ENCODE data around the gene CDKN2B-AS1.

The CDKN2B-AS1 gene

DNA sequence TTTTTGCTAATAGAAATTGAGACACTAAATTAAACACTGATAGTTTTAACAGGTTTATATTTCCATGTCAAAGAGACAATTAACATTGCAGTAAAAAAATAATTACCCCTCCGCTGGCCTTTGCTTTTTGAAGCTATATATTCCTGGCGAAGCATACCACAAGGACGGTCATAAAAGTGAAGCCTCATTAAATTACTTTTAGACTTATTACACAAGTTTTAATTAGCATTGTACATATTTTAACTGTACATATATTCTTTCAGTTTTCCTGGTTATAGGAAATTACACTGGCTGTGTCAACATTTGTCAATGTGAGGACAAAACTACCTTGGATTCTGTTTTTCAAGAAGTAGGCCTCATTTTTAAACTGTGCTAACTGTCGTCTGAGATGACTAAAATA lies 1.6 kb upstream of the CDKN2B-AS1 start:
- Histone ChIP-seq H3K27me3 (peaks cover 91% of the 10 kb centered on the region), H3K9ac (peak overlapping the region; percentile 77)

GRCh38 chr9:21993893-21994555 lies 567 bp upstream of the CDKN2B-AS1 start, which contains the start of gene CDKN2A:
CDKN2A (minus strand) TSS chr9:21994392.
- H3K4me1 ChIP-seq = peaks cover 16% of the 10 kb centered on the region
- H3K9ac ChIP-seq = peak within 1 kb of the TSS; percentile 86
- H3K36me3 ChIP-seq = peaks cover 7% of the 10 kb centered on the region; the same call in 1 of the 2 replicates
- H3K4me2 ChIP-seq = peak within 1 kb of the TSS; percentile 88
- no peak for TF ChIP-seq Cebpa-rat (IDR thresholded peaks at IDR 0.05)
- H4K20me1 ChIP-seq = peaks cover 67% of the 10 kb centered on the region
- peaks cover 13% of the 10 kb centered on the region for H3K9me3 ChIP-seq
- H3K27ac ChIP-seq = peak within 1 kb of the TSS; percentile 88
- H3K27me3 ChIP-seq = peaks cover 88% of the 10 kb centered on the region
- H3K4me3 ChIP-seq = peak within 1 kb of the TSS; percentile 80

More for the DNA sequence above, 1.6 kb upstream of the CDKN2B-AS1 start:
- TF ChIP-seq Cebpa-rat (IDR thresholded peaks at IDR 0.05) = no peak
- peak overlapping the region; percentile 83 for H3K4me2 ChIP-seq
- H3K27ac ChIP-seq = peak overlapping the region; percentile 73; the same call in 1 of the 2 replicates
- peak overlapping the region; percentile 80 for H3K4me3 ChIP-seq
- peaks cover 7% of the 10 kb centered on the region; the same call in 1 of the 2 replicates for H3K36me3 ChIP-seq
- H3K4me1 ChIP-seq = peaks cover 16% of the 10 kb centered on the region
- H4K20me1 ChIP-seq = peaks cover 69% of the 10 kb centered on the region
- peaks cover 13% of the 10 kb centered on the region for H3K9me3 ChIP-seq

- no peaks in the 10 kb centered on the region for H3K36me3 ChIP-seq
- peak overlapping the region; percentile 86 for H3K9ac ChIP-seq
- H3K27me3 ChIP-seq = peaks cover 83% of the 10 kb centered on the region
- peaks cover 2% of the 10 kb centered on the region for H3K9me3 ChIP-seq
- H3K4me1 ChIP-seq = peaks cover 16% of the 10 kb centered on the region
- peaks cover 63% of the 10 kb centered on the region for H4K20me1 ChIP-seq
- no peak for TF ChIP-seq Cebpa-rat (IDR thresholded peaks at IDR 0.05)
- peak overlapping the region; percentile 80 for H3K4me3 ChIP-seq
- peak overlapping the region; percentile 88 for H3K4me2 ChIP-seq
- H3K27ac ChIP-seq = peak overlapping the region; percentile 88
These were observed 545 bp downstream of the CDKN2B-AS1 start for GRCh38 chr9:21995006-21995665.

DNA sequence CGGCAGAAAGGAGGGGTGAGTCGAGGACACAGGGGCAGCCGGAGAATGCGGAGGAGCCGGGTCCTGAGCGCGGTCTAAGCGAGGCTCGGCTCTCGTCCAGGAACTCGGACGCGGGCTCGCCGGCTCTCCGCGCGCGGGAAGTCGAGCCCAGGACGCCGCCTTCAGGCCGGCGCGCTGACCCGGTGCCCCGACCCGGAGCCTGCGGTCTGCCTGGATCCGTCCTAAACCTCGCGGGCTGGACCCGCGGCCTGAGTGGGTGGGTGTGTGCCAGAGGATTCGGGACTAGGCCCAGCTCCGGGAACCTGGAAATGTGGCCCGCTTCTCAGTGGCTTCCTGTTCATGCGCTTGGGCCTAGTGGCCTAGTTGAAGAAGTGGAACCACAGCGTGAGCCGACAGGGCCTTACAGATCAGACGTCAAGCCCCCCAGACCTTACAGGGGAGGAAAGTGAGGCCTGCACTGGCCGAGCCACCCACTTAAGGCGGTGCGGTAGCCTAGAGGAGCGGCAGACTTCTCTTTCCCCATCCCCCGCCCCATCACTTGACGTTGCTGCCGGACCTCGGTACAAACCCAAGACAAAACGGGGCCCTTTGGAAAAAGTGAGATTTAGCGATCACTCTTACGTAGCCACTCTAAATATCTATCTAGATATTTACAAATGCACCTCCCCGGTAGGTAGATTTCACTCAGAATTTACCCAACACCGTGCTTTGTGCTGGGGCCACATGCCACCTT lies 1.2 kb downstream of the CDKN2B-AS1 start:
- H4K20me1 ChIP-seq = peaks cover 63% of the 10 kb centered on the region
- peak overlapping the region; percentile 86 for H3K9ac ChIP-seq
- H3K4me1 ChIP-seq = peaks cover 16% of the 10 kb centered on the region
- H3K36me3 ChIP-seq = no peaks in the 10 kb centered on the region
- H3K4me3 ChIP-seq = peak overlapping the region; percentile 80
- no peaks in the 10 kb centered on the region for H3K9me3 ChIP-seq
- peaks cover 83% of the 10 kb centered on the region for H3K27me3 ChIP-seq
- no peak for TF ChIP-seq Cebpa-rat (IDR thresholded peaks at IDR 0.05)
- H3K4me2 ChIP-seq = peak overlapping the region; percentile 88
- H3K27ac ChIP-seq = peak overlapping the region; percentile 88; the same call in 1 of the 2 replicates

GRCh38 chr9:21996438-21996837 lies 1.8 kb downstream of the CDKN2B-AS1 start:
- no peak for TF ChIP-seq Cebpa-rat (IDR thresholded peaks at IDR 0.05)
- Histone ChIP-seq H3K4me2 (peak overlapping the region; percentile 88), H3K4me1 (peaks cover 16% of the 10 kb centered on the region), H4K20me1 (peaks cover 63% of the 10 kb centered on the region), H3K27ac (no peak overlapping the region), H3K9ac (no peak overlapping the region), H3K9me3 (no peaks in the 10 kb centered on the region), H3K36me3 (no peaks in the 10 kb centered on the region), H3K4me3 (peak overlapping the region; percentile 80; the same call in 1 of the 2 replicates), H3K27me3 (peaks cover 83% of the 10 kb centered on the region)

- no peaks in the 10 kb centered on the region for H3K9me3 ChIP-seq
- H4K20me1 ChIP-seq = peaks cover 63% of the 10 kb centered on the region
- no peak overlapping the region for H3K27ac ChIP-seq
These were observed 2.3 kb downstream of the CDKN2B-AS1 start for GRCh38 chr9:21996858-21997257.

GRCh38 chr9:21997480-21997879 lies 2.9 kb downstream of the CDKN2B-AS1 start:
- H3K9me3 ChIP-seq = no peaks in the 10 kb centered on the region
- H3K27me3 ChIP-seq = peaks cover 90% of the 10 kb centered on the region
- H3K4me1 ChIP-seq = peaks cover 16% of the 10 kb centered on the region
- H3K36me3 ChIP-seq = no peaks in the 10 kb centered on the region
- no peak overlapping the region for H3K9ac ChIP-seq
- H4K20me1 ChIP-seq = peaks cover 69% of the 10 kb centered on the region
- H3K4me3 ChIP-seq = no peak overlapping the region
- no peak overlapping the region for H3K27ac ChIP-seq
- no peak overlapping the region for H3K4me2 ChIP-seq
- no peak for TF ChIP-seq Cebpa-rat (IDR thresholded peaks at IDR 0.05)

More at GRCh38 chr9:21996858-21997257, 2.3 kb downstream of the CDKN2B-AS1 start:
- Histone ChIP-seq H3K27me3 (peaks cover 84% of the 10 kb centered on the region), H3K36me3 (no peaks in the 10 kb centered on the region), H3K4me1 (peaks cover 16% of the 10 kb centered on the region), H3K9ac (no peak overlapping the region), H3K4me2 (peak overlapping the region; percentile 88), H3K4me3 (no peak overlapping the region)
- TF ChIP-seq Cebpa-rat (IDR thresholded peaks at IDR 0.05) = no peak

DNA sequence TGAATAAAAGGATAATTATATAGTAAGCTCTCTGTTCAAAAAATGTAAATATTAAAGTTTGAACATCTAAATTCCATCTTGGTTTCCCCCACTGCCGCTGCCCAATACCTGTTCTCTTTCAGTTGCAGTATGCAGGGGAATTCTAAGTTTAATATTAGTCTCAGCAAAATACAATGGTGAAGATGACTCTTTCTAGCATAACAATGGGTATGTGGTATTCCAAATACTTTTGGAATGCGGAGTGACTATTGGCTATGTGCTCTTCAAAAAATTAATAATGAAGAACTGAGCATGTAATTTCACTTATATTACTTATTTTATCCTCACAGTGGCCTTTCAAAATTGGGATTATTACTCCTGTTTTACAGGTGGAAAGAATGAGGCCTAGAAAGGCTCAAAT lies 3.4 kb downstream of the CDKN2B-AS1 start:
- H4K20me1 ChIP-seq = peaks cover 70% of the 10 kb centered on the region
- peaks cover 91% of the 10 kb centered on the region for H3K27me3 ChIP-seq
- H3K27ac ChIP-seq = no peak overlapping the region
- no peaks in the 10 kb centered on the region for H3K9me3 ChIP-seq
- TF ChIP-seq Cebpa-rat (IDR thresholded peaks at IDR 0.05) = no peak
- no peaks in the 10 kb centered on the region for H3K36me3 ChIP-seq
- H3K9ac ChIP-seq = no peak overlapping the region
- peaks cover 16% of the 10 kb centered on the region for H3K4me1 ChIP-seq
- H3K4me2 ChIP-seq = no peak overlapping the region
- no peak overlapping the region for H3K4me3 ChIP-seq

GRCh38 chr9:22002038-22002437 lies 7.4 kb downstream of the CDKN2B-AS1 start:
- H3K4me1 ChIP-seq = no peaks in the 10 kb centered on the region
- H4K20me1 ChIP-seq = peaks cover 86% of the 10 kb centered on the region
- H3K27ac ChIP-seq = no peak overlapping the region
- H3K27me3 ChIP-seq = peaks cover 92% of the 10 kb centered on the region
- no peak for TF ChIP-seq Cebpa-rat (IDR thresholded peaks at IDR 0.05)
- no peaks in the 10 kb centered on the region; the same call in 1 of the 2 replicates for H3K9me3 ChIP-seq
- H3K36me3 ChIP-seq = peaks cover 4% of the 10 kb centered on the region; the same call in 1 of the 2 replicates
- no peak overlapping the region for H3K4me3 ChIP-seq
- no peak overlapping the region for H3K9ac ChIP-seq
- no peak overlapping the region for H3K4me2 ChIP-seq

Data from BLaER1 (cell line).